ENCODE measurements around the gene DCTN1.

- TF ChIP-seq POLR2AphosphoS5 (IDR thresholded peaks at IDR 0.05) (no peak), CTCF (IDR thresholded peaks at IDR 0.05) (no peak)
These were observed 25.9 kb upstream of the DCTN1 start for GRCh38 chr2:74406035-74406434.

Measured in stomach (tissue), 4 donors.